Activated T-cell treated with anti-CD3 and anti-CD28 coated beads, Interleukin-2, amount 50 U/mL, for 4 hours (primary cell): ENCODE measurements around the gene CEP290. TPM values are rescaled to one million over a fixed set of nuclear protein-coding genes. Genes with fewer than 3 reads are reported as not detected.
A peak's percentile ranks its signal among the peaks of the same experiment; 100 is the strongest.
"Not testable (repeated sequence)": the region's sequence is repeated elsewhere in the genome, so short reads cannot be mapped to it uniquely, and the experiment has no call there.

Source experiments
- ATAC-seq, 2 donors: fragments of 200-7000 bp; cut with Tn5 transposase; one replicate each; pipeline ENCODE4 v1.10.0; 2021
- DNase-seq: peaks from one replicate; pipeline ENCODE4 v3.0.0-alpha.2; 2020
- H3K27me3 Mint-ChIP-seq: one replicate; pipeline ENCODE4 v1.8.0; 2021; ENCODE audit warnings: low read depth, mixed read lengths
- H3K36me3 Mint-ChIP-seq: one replicate; pipeline ENCODE4 v1.8.0; 2022; ENCODE audit warnings: mixed read lengths; ENCODE audit not compliant: insufficient read depth
- H3K4me1 Mint-ChIP-seq: one replicate; pipeline ENCODE4 v1.8.0; 2021; ENCODE audit warnings: low read depth, mixed read lengths
- H3K4me3 Mint-ChIP-seq: one replicate; pipeline ENCODE4 v1.8.0; 2021; ENCODE audit warnings: mild to moderate bottlenecking, moderate library complexity, mixed read lengths
- H3K9me3 Mint-ChIP-seq: one replicate; pipeline ENCODE4 v1.8.0; 2021; ENCODE audit warnings: mixed read lengths
- total RNA-seq, 3 donors: library from RNA; stranded (reverse); gene quantifications; one replicate each; pipeline ENCODE4 v1.2.1, GENCODE V29; 2021

CEP290 gene
- total RNA-seq, 3 donors from 2014 or later = 15.1 to 16.0 (median 15.8) TPM

DNA sequence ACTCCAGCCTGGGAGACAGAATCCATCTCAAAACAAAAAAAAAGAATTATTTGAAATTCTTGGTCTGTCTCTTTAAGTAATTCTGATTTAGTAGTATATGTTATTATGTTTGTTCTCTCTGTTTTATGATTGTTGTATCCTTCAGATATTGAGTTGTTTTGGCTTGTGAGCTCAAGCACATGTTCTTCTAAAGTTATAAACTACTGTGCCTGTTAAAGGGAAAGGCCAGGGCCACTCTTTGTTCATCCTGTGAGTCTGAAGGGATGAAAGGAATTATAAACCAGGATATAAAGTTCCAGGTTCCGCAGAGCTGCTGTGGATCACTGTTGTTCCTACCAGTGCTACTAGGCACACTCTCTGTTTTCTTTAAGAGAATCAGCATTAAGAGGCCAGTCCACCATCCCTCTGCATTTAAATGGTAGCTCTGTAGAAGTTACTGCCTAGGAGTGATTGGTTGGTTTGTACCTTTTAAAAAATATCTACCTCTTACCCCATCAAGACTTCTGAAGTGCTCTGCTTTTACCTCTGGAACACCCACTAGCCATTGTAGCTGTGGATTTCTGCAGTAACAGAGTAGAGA, 14.3 kb upstream of the CEP290 start:
- H3K9me3 Mint-ChIP-seq = no peaks in the 10 kb centered on the region
- peaks cover 14% of the 10 kb centered on the region for H3K36me3 Mint-ChIP-seq
- no peak for DNase-seq
- no peak overlapping the region for H3K4me3 Mint-ChIP-seq
- H3K27me3 Mint-ChIP-seq = no peaks in the 10 kb centered on the region
- peaks cover 10% of the 10 kb centered on the region for H3K4me1 Mint-ChIP-seq
- ATAC-seq = no peak

DNA sequence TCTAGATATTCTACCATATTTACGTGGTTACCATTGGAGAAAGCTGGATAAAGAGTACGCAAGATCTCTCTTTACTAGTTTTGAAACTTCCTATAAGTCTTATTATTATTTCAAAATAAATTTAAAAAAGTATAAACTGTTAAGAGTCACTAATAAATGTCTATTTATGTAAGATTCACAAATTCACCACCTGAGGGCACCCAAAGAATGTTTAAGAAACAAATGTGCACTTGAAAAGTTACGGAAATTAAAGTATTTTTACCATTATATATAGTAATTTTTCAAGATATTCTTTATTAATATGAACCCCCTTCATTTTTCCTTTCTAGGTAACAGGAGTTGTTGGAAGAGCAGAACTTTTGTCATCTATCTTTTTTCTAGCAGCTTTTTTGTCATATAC, 12.1 kb upstream of the CEP290 start:
- Mint-ChIP-seq H3K4me1 (peaks cover 16% of the 10 kb centered on the region), H3K36me3 (peaks cover 19% of the 10 kb centered on the region), H3K4me3 (no peak overlapping the region), H3K9me3 (no peaks in the 10 kb centered on the region), H3K27me3 (no peaks in the 10 kb centered on the region)
- no peak for DNase-seq
- ATAC-seq = no peak

DNA sequence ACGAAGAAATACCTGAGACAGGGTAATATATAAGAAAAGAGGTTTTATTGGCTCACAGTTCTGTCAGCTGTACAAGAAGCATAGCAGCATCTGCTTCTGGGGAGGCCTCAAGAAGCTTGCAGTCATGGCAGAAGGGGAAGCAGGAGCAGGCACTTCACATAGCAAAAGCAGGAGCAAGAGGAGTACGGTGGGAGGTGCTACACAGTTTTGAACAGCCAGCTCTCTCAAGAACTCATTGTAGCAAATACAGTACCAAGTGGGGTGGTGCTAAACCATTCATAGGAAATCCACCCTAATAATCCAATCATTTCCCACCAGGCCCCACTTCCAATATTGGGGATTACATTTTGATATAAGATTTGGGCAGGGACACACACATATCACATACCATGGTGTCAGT, 8.2 kb upstream of the CEP290 start:
- ATAC-seq (no peak), DNase-seq (no peak)
- Mint-ChIP-seq H3K4me1 (peaks cover 32% of the 10 kb centered on the region), H3K36me3 (peaks cover 12% of the 10 kb centered on the region), H3K27me3 (no peaks in the 10 kb centered on the region), H3K9me3 (no peaks in the 10 kb centered on the region), H3K4me3 (no peak overlapping the region)

DNA sequence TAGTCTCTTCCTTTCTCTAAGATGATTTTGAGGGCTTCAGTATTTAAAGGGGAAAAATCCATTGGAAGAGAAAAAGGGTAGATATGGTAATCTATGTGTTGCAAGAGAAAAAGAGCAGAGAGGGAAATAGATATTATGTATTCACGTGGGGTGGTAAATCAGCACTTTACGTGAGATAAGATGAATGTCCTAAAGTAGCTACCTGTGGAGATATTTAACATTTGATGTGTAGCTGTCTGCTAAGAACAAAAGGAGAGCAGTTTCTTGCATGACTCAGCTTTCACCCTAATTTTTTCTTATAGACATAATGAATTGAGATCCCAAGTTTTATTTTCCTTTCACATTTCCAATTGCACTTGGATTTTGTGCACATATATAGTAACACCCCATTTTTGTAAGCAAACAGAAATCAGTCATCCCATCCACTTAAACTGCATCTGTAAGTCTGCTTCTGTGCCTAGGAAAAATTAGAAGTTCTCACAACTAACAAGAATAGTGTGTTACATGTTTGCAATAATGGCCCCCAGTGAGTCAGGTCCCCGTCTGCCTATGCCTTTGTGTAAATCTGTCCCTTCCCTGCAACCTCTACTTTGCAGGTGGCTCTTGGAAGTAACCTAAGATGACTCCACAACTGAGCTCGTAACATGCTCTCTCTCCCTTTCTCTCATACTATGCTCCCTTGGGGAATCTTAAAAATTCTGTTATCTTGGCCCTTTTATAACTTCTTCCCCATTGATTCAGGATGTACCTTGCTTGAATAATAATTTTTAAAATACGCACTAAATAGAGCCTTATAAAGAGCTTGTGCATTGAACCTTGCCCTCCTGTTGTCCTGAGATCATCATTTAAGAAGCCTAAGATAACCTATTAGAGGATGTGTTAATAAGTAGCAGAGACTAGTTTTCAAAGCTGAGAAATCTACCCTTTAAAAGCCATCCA, 3.9 kb upstream of the CEP290 start:
- H3K27me3 Mint-ChIP-seq = no peaks in the 10 kb centered on the region
- no peak overlapping the region for H3K4me3 Mint-ChIP-seq
- H3K36me3 Mint-ChIP-seq = peaks cover 8% of the 10 kb centered on the region
- no peak for ATAC-seq
- peaks cover 44% of the 10 kb centered on the region for H3K4me1 Mint-ChIP-seq
- no peak for DNase-seq
- no peaks in the 10 kb centered on the region for H3K9me3 Mint-ChIP-seq

DNA sequence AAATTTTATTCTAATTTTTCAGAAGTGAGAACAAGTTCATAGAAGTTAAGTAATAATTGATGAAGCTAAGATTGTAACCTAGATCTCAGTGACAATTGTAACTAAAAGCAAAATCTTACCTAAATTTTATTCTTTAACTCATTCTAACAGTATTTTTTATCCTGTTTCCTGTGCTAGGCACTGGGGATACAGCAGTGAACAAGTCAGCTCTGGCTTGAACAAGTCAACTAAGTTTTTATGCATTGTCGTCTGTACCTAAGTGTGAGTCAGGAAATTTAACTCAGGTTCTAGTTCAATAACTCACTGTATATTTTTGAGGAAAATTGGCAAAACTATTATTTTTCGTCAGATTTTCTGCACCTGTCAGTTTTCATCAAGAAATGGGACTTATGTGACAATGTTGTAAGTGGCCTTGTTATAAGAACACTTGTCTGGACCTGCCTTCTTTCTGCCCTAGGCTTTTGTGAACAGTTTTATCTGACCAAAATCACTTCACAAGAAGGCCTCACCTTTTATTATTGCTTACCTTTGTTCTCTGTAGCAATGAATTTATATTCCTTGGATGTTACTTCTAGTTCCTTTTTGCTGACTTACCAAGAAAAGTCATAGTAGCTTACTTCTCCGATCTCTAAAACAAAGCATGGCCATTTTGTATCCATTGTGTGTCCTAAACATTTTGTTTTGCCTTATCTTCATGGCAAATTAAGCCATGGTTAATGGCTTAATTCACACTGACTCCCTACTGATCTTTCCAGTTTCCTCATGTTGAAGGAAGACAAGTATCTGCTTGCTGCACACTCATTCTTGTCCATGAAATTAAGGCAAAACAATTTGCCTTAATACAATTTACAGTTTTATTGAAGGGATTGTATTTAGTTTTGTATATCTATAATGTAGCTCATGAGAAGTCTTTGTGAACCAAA, 2.9 kb upstream of the CEP290 start:
- DNase-seq = no peak
- H3K36me3 Mint-ChIP-seq = peaks cover 5% of the 10 kb centered on the region
- no peaks in the 10 kb centered on the region for H3K9me3 Mint-ChIP-seq
- H3K27me3 Mint-ChIP-seq = no peaks in the 10 kb centered on the region
- peak overlapping the region; percentile 28 for H3K4me3 Mint-ChIP-seq
- H3K4me1 Mint-ChIP-seq = peaks cover 41% of the 10 kb centered on the region
- no peak for ATAC-seq

DNA sequence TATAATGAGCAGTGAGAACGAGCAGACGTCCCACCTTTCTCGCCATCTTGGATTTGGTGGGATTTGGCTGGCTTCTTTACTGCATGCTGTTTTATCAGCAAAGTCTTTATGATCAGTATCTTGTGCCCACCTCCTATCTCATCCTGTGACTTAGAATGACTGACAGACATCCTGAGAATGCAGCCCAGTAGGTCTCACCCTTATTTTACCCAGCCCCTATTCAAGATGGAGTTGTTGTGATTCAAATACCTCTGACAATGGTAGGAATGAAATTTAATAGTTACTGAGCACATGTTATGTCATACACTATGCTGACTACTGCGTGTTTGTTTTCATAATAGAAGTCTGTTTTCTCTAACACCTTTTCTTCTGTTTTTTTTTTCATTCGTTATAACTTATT, 2.1 kb upstream of the CEP290 start:
- Mint-ChIP-seq H3K27me3 (no peaks in the 10 kb centered on the region), H3K36me3 (peaks cover 3% of the 10 kb centered on the region), H3K4me1 (peaks cover 39% of the 10 kb centered on the region), H3K4me3 (peak overlapping the region; percentile 28), H3K9me3 (no peaks in the 10 kb centered on the region)
- ATAC-seq = no peak
- DNase-seq = no peak

DNA sequence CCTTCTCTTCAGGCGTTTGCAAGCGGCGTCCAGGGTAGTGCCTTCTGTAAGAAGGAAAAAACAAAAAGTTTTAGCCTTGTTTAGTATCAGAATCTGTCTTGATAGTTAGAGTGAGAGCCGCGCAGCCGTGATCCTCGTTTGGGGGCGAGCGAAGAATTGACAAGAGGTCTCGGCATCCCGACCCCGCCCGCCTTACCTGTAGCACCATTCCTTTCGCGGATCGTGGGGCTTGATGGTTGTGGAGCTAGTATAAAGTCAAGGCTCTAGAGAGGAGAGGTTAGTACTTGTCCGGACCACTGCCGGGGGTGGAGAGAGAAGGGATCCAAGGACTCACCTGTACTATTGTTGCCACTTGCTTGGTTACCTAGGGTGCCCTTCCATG, 713 bp upstream of the CEP290 start:
- peaks cover 31% of the 10 kb centered on the region for H3K4me1 Mint-ChIP-seq
- H3K27me3 Mint-ChIP-seq = no peaks in the 10 kb centered on the region
- no peaks in the 10 kb centered on the region for H3K9me3 Mint-ChIP-seq
- H3K36me3 Mint-ChIP-seq = peaks cover 6% of the 10 kb centered on the region
- DNase-seq = peak; percentile 6
- H3K4me3 Mint-ChIP-seq = peak overlapping the region; percentile 93
- ATAC-seq = peak; percentile 0 to 3

DNA sequence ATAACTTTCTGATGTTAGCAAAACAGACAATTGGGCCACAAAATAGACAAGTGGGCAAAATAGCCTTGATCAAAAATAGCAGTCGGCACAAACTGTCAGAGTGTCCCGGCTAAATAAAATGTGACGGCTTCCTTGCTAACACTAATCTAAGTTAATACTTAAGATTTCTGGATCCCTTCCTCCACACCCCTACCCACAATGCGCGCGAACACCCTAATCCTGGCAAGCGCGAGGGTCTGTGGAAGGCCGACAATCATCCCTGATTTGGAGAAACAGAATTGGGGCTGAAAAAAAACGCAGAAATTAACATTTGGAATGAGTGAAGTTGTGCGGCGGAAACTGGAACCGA, 489 bp downstream of the CEP290 start:
- Mint-ChIP-seq H3K36me3 (peaks cover 10% of the 10 kb centered on the region), H3K4me1 (peaks cover 31% of the 10 kb centered on the region), H3K27me3 (no peaks in the 10 kb centered on the region), H3K4me3 (peak overlapping the region; percentile 93), H3K9me3 (no peaks in the 10 kb centered on the region)
- ATAC-seq = no peak
- no peak for DNase-seq

DNA sequence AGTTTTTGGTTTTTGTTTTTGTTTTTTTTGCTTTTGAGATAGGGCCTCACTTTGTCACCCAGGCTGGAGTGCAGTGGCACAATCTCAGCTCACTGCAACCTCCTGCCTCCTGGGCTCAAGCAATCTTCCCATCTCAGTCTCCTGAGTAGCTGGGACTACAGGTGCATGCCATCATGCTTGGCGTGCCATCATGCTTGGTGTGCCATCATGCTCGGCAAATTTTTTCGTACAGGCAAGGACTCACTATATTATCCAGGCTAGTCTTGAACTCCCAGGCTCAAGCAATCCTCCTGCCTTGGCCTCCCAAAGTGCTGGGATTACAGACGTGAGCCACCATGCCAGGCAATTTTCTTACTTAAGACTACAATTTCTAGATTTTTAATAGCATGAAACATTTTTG, 2.2 kb downstream of the CEP290 start:
- Mint-ChIP-seq H3K36me3 (peaks cover 15% of the 10 kb centered on the region), H3K4me1 (peaks cover 19% of the 10 kb centered on the region)
- not testable (repeated sequence) for H3K27me3 Mint-ChIP-seq, ATAC-seq, H3K4me3 Mint-ChIP-seq, H3K9me3 Mint-ChIP-seq, DNase-seq

DNA sequence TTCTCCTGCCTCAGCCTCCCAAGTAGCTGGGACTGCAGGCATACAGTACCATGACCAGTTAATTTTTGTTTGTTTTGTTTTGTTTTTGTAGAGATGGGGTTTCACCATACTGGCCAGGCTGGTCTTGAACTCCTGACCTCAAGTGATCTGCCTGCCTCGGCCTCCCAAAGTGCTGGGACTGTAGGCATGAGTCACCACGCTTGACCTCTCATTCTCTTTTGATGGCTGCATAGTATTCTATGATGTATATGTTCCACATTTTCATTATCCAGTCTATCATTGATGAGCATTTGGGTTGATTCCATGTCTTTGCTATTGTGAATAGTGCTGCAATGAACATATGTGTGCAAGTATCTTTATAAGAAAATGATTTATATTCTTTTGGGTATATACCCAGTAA, 8.7 kb downstream of the CEP290 start:
- H3K4me1 Mint-ChIP-seq, H3K9me3 Mint-ChIP-seq, H3K4me3 Mint-ChIP-seq, H3K27me3 Mint-ChIP-seq, DNase-seq, ATAC-seq: not testable (repeated sequence)
- peaks cover 30% of the 10 kb centered on the region for H3K36me3 Mint-ChIP-seq

DNA sequence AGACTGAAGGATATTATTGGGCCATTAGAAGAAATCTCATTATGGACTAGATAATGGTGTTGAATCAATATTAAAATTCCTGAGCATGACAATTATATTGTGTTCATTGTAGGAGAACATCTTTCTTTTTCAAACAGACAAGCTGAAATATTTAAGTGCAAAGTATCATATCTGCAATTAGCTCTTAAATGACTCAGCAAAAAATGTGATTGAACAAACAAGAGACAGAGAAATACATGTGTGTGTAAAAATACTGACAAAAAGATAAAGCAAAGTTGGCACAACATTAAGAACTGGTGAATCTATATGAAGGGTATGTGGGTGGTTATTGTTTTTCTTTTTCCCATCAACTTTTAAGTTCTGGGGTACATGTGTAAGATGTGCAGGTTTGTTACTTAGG, 9.5 kb downstream of the CEP290 start:
- DNase-seq = no peak

DNA sequence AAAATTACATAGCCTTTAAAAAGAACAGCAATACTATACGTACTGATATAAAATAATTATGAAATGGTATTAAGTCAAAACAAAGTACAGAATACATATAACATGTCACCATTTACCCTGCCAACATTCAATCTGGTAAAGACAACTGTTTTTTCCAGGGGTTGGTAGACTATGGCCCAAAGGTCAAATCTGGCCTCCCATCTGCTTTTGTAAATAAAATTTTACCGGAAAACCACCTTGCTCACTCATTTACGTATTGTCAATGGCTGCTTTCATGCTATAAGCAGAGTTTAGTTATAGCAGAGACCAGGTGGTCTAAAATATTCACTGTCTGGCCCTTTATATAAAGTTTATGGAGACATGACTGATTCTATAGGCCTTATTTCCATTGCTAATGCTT, 14.0 kb downstream of the CEP290 start:
- ATAC-seq (no peak), DNase-seq (no peak)
- Mint-ChIP-seq H3K4me3 (no peak overlapping the region), H3K9me3 (no peaks in the 10 kb centered on the region), H3K4me1 (no peaks in the 10 kb centered on the region), H3K27me3 (no peaks in the 10 kb centered on the region), H3K36me3 (peaks cover 15% of the 10 kb centered on the region)

More for the DNA sequence above, 9.5 kb downstream of the CEP290 start:
- H3K27me3 Mint-ChIP-seq = no peaks in the 10 kb centered on the region
- no peak overlapping the region for H3K4me3 Mint-ChIP-seq
- no peaks in the 10 kb centered on the region for H3K4me1 Mint-ChIP-seq
- no peaks in the 10 kb centered on the region for H3K9me3 Mint-ChIP-seq
- ATAC-seq = no peak
- peaks cover 28% of the 10 kb centered on the region for H3K36me3 Mint-ChIP-seq

DNA sequence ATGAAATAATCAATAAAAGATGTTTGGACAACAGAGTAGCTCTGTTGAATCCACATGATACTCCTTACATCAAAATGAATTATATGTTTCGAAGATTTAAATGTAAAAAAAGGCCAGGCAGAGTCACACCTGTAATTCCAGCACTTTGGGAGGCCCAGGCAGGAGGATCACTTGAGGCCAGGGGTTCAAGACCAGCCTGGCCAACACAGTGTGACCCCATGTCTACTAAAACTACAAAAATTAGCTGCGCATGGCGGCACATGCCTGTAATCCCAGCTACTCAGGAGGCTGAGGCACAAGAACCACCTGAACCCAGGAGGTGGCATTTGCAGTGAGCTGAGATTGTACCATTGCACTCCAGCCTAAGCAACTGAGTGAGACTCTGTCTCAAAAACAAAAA, 14.8 kb downstream of the CEP290 start:
- ATAC-seq (no peak), DNase-seq (no peak)
- Mint-ChIP-seq H3K27me3 (no peaks in the 10 kb centered on the region), H3K36me3 (peaks cover 15% of the 10 kb centered on the region), H3K4me3 (no peak overlapping the region), H3K9me3 (no peaks in the 10 kb centered on the region), H3K4me1 (no peaks in the 10 kb centered on the region)

DNA sequence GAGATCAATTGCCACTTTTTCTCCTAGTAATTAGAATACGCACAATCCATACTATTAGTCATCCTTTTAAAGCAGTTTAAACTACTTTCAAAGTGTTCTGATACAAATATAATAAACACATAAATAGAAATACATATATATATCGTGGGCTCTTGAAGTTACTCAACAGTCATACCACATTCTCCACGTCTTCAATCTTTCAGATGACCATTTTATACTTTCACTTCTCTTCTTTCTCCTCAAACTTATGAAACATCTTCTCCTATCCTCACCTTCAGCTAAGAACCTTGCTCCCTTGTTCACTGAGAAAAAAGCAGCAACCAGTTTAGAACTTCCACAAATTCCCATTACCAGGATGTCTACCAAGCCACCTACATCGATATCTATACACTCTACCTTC, 19.2 kb downstream of the CEP290 start:
- Mint-ChIP-seq H3K36me3 (peaks cover 7% of the 10 kb centered on the region), H3K9me3 (no peaks in the 10 kb centered on the region), H3K27me3 (no peaks in the 10 kb centered on the region), H3K4me3 (no peak overlapping the region), H3K4me1 (no peaks in the 10 kb centered on the region)
- DNase-seq = no peak
- no peak for ATAC-seq
